Neural progenitor cell (in vitro differentiated cells): Measurements from ENCODE around the gene WFDC10B.
"Not testable (repeated sequence)": the region's sequence is repeated elsewhere in the genome, so short reads cannot be mapped to it uniquely, and the experiment has no call there.

Source experiments
- CTCF ChIP-seq: fragments of 200-600 bp; sonication (generic); IDR thresholded peaks from 2 replicates; pipeline ENCODE4 v1.5.1; 2017; ENCODE audit warnings: antibody characterized with exemption, mild to moderate bottlenecking
- EZH2 ChIP-seq: fragments of 200-600 bp; sonication (generic); IDR thresholded peaks from 2 replicates; pipeline ENCODE4 v1.6.1; 2017; ENCODE audit warnings: antibody characterized with exemption, mild to moderate bottlenecking, moderate library complexity

DNA sequence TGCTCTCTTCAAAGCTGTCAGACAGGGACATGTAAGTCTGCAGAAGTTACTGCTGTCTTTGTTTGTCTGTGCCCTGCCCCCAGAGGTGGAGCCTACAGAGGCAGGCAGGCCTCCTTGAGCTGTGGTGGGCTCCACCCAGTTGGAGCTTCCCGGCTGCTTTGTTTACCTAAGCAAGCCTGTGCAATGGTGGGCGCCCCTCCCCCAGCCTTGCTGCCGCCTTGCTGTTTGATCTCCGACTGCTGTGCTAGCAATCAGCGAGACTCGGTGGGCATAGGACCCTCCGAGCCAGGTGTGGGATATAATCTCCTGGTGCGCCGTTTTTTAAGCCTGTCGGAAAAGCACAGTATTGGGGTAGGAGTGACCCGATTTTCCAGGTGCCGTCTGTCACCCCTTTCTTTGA is 11.5 kb downstream of the WFDC10B start:
- TF ChIP-seq CTCF, EZH2: not testable (repeated sequence)
